BJ (cell line): Measurements from ENCODE around the gene MCU. TPM values are rescaled to one million over a fixed set of nuclear protein-coding genes. Genes with fewer than 3 reads are reported as not detected.
"Not testable (repeated sequence)": the region's sequence is repeated elsewhere in the genome, so short reads cannot be mapped to it uniquely, and the experiment has no call there.

Experiments used
- CTCF ChIA-PET: fragments of 350-600 bp; formaldehyde crosslinking; extraction: SDS; loops from one replicate; lab custom pipeline; 2021; ENCODE audit warnings: antibody characterized with exemption, inconsistent platforms; lab: Yijun Ruan, JAX
- POLR2A ChIA-PET: fragments of 300-600 bp; sonication (Branson Sonifier 250); formaldehyde crosslinking; extraction: SDS; loops from one replicate; lab custom pipeline; 2021; ENCODE audit warnings: antibody characterized with exemption; lab: Charles Lee
- DNase-seq: peaks from one replicate; pipeline ENCODE4 v3.0.0-alpha.2; 2011; ENCODE audit warnings: low read depth
- H3K27me3 ChIP-seq: 2 replicates; pipeline ENCODE4 v1.6.0; 2011; ENCODE audit warnings: low read length; ENCODE audit not compliant: control insufficient read depth, insufficient read depth
- H3K36me3 ChIP-seq: 2 replicates; pipeline ENCODE4 v1.5.1; 2011; ENCODE audit warnings: low read length; ENCODE audit not compliant: control insufficient read depth, insufficient read depth
- H3K4me3 ChIP-seq: 2 replicates; pipeline ENCODE4 v1.5.1; 2011; ENCODE audit warnings: low read depth, mild to moderate bottlenecking, control low read depth, low read length
- CTCF ChIP-seq: IDR thresholded peaks from 2 replicates; pipeline ENCODE4 v1.5.1; 2011; ENCODE audit warnings: low read depth, mild to moderate bottlenecking, control low read depth, inconsistent platforms, low read length, moderate library complexity; ENCODE audit not compliant: insufficient read depth
- polyA minus RNA-seq: library from RNA; depleted of rRNA, polyadenylated mRNA; stranded (reverse); fragments of >200 nt; gene quantifications from 2 replicates; pipeline ENCODE4 v1.2.3, GENCODE V29; 2011; rRNA and poly(A)+ RNA removed
- polyA plus RNA-seq: library from polyadenylated mRNA; depleted of rRNA; stranded (reverse); fragments of >200 nt; gene quantifications from 2 replicates; pipeline ENCODE4 v1.2.3, GENCODE V29; 2011; rRNA removed

Gene MCU
- polyA plus RNA-seq (78.7 and 95.7 TPM in 2 replicates), polyA minus RNA-seq (39.4 and 61.0 TPM in 2 replicates)

- DNase-seq: peak; percentile 62
- Histone ChIP-seq H3K27me3 (no peaks in the 10 kb centered on the region), H3K4me3 (peak within 1 kb of the TSS; percentile 93), H3K36me3 (no peaks in the 10 kb centered on the region)
- POLR2A ChIA-PET: interaction anchor here (0.7 to 1.4 kb wide), 2 partner anchors 16 to 121 kb away, joined by 3 to 4 read pairs; no protein-coding TSS in a partner anchor
- TF ChIP-seq CTCF: no peak
- CTCF ChIA-PET: interaction anchor here (4.8 kb wide), 1 partner anchor 143 kb away, joined by 62 read pairs; no protein-coding TSS in a partner anchor
These were observed at the start of gene MCU for GRCh38 chr10:72691863-72692743. Gene MCU, plus strand, starts transcription at chr10:72692143. Its CDS starts 9 bp downstream, at chr10:72692152.

GRCh38 chr10:72642318-72642717 lies 49.6 kb upstream of the MCU start:
- DNase-seq: no peak
- H3K27me3 ChIP-seq: no peaks in the 10 kb centered on the region
- ChIA-PET CTCF (no interaction called here), POLR2A (no interaction called here)
- no peaks in the 10 kb centered on the region for H3K36me3 ChIP-seq
- H3K4me3 ChIP-seq: no peak overlapping the region
- TF ChIP-seq CTCF: no peak

- no peaks in the 10 kb centered on the region for H3K27me3 ChIP-seq
- CTCF ChIA-PET: interaction anchor here (0.5 to 1.0 kb wide), 2 partner anchors 16 to 189 kb away, joined by 3 to 4 read pairs; no protein-coding TSS in a partner anchor
- POLR2A ChIA-PET: no interaction called here
- H3K36me3 ChIP-seq: no peaks in the 10 kb centered on the region
- no peak overlapping the region for H3K4me3 ChIP-seq
- no peak for DNase-seq
- TF ChIP-seq CTCF: no peak
These were observed 46.6 kb upstream of the MCU start for GRCh38 chr10:72645263-72645858.

GRCh38 chr10:72646971-72647370 lies 45.0 kb upstream of the MCU start:
- H3K4me3 ChIP-seq, CTCF ChIA-PET, H3K27me3 ChIP-seq, POLR2A ChIA-PET, H3K36me3 ChIP-seq, DNase-seq: not testable (repeated sequence)

GRCh38 chr10:72648301-72648700 lies 43.6 kb upstream of the MCU start:
- DNase-seq: no peak
- Histone ChIP-seq H3K27me3 (no peaks in the 10 kb centered on the region), H3K36me3 (no peaks in the 10 kb centered on the region), H3K4me3 (no peak overlapping the region)
- ChIA-PET CTCF (interaction anchor here (0.9 kb wide), 1 partner anchor 11 kb away, joined by 5 read pairs; no protein-coding TSS in a partner anchor), POLR2A (no interaction called here)
- TF ChIP-seq CTCF: no peak
